Esophagus muscularis mucosa (tissue), 4 donors: Measurements from ENCODE around the gene MID1.

Experiments
- EP300 ChIP-seq: sonication (generic); formaldehyde crosslinking; IDR thresholded peaks from one replicate; pipeline ENCODE4 v1.6.1; 2017; ENCODE audit warnings: antibody characterized with exemption
- POLR2A ChIP-seq: fragments of 450-650 bp; IDR thresholded peaks from one replicate; pipeline ENCODE4 v1.6.1; 2017; ENCODE audit warnings: antibody characterized with exemption, moderate library complexity, mild to moderate bottlenecking, low read depth
- TF ChIP-seq, protein P1 (sequence below), 3 experiments: fragments of 200-600 bp in 2 of 3; fragments of 450-650 bp in 1 of 3; sonication (generic) in 2 of 3; IDR thresholded peaks; one replicate each; pipeline ENCODE4 v1.5.1; 2017 to 2019; ENCODE audit warnings: antibody characterized with exemption in 3 of 3, mild to moderate bottlenecking in 2 of 3, moderate library complexity in 1 of 3

DNA sequence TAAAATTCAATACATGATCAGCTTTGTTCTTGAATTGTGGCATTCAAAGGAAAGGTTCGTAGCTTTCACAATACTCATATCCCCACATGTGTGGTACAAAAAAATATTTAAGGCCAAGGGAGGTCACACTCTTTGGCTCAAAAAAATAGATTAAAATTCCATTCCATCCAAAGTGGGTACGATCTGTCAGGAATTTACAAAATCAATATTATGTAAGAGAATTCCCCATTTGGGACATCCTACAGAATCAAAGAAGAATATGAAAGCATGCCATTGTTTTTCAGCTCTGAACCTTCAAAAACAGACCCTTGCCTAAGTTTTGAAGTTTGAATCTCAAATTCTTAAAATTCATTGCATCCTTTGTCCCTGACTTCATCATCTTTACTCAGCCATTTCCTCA is 85.8 kb downstream of the MID1 start:
- TF ChIP-seq, protein P1, sequence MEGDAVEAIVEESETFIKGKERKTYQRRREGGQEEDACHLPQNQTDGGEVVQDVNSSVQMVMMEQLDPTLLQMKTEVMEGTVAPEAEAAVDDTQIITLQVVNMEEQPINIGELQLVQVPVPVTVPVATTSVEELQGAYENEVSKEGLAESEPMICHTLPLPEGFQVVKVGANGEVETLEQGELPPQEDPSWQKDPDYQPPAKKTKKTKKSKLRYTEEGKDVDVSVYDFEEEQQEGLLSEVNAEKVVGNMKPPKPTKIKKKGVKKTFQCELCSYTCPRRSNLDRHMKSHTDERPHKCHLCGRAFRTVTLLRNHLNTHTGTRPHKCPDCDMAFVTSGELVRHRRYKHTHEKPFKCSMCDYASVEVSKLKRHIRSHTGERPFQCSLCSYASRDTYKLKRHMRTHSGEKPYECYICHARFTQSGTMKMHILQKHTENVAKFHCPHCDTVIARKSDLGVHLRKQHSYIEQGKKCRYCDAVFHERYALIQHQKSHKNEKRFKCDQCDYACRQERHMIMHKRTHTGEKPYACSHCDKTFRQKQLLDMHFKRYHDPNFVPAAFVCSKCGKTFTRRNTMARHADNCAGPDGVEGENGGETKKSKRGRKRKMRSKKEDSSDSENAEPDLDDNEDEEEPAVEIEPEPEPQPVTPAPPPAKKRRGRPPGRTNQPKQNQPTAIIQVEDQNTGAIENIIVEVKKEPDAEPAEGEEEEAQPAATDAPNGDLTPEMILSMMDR (IDR thresholded peaks at IDR 0.05): no peak
- no peak for TF ChIP-seq POLR2A
- TF ChIP-seq EP300: no peak
